PC-9 (cell line): Measurements from ENCODE around the gene SNAPC1. TPM values are rescaled to one million over a fixed set of nuclear protein-coding genes. Genes with fewer than 3 reads are reported as not detected.

Source experiments
- BruUV-seq: library from RNA; stranded (reverse); fragments of 400-500 nt; replicated peaks from 2 replicates; lab custom pipeline; 2021; lab: Mats Ljungman, UMichigan
- CTCF ChIA-PET: fragments of 300-600 bp; sonication (Branson Sonifier 250); formaldehyde crosslinking; loops from one replicate; lab custom pipeline; 2022; ENCODE audit warnings: antibody characterized with exemption; lab: Charles Lee
- POLR2A ChIA-PET: fragments of 300-600 bp; sonication (Branson Sonifier 250); formaldehyde crosslinking; loops from one replicate; lab custom pipeline; 2022; ENCODE audit warnings: antibody characterized with exemption; ENCODE audit not compliant: unreplicated experiment; lab: Charles Lee
- DNase-seq, 2 experiments: peaks; one replicate each; pipeline versions ENCODE4 v3.0.0 to v3.0.0-alpha.2; 2015 to 2022; ENCODE audit warnings: mixed read lengths in 1 of 2
- H2AFZ ChIP-seq: fragments of 200-600 bp; sonication (generic); 2 replicates; pipeline ENCODE4 v1.8.1; 2017; ENCODE audit warnings: antibody characterized with exemption
- H3F3A ChIP-seq: fragments of 200-600 bp; sonication (generic); 2 replicates; pipeline ENCODE4 v1.8.1; 2017; ENCODE audit warnings: antibody characterized with exemption, mild to moderate bottlenecking, low read depth; ENCODE audit not compliant: insufficient read depth
- H3K27ac ChIP-seq: fragments of 200-600 bp; sonication (generic); 2 replicates; pipeline ENCODE4 v1.6.1; 2016; ENCODE audit warnings: mixed run types
- H3K27me3 ChIP-seq: fragments of 200-600 bp; sonication (generic); 2 replicates; pipeline ENCODE4 v1.6.1; 2016; ENCODE audit warnings: low read depth, mixed run types; ENCODE audit not compliant: insufficient read depth
- H3K36me3 ChIP-seq: fragments of 200-600 bp; sonication (generic); 2 replicates; pipeline ENCODE4 v1.6.1; 2016; ENCODE audit warnings: low read depth, mixed run types
- H3K4me1 ChIP-seq: fragments of 200-600 bp; sonication (generic); replicated peaks from 2 replicates; pipeline ENCODE4 v1.6.1; 2016; ENCODE audit warnings: mixed run types; ENCODE audit not compliant: insufficient read depth
- H3K4me2 ChIP-seq: fragments of 200-600 bp; sonication (generic); 2 replicates; pipeline ENCODE4 v1.6.1; 2017; ENCODE audit warnings: mixed run types
- H3K4me3 ChIP-seq: fragments of 200-600 bp; sonication (generic); 2 replicates; pipeline ENCODE4 v1.6.1; 2016; ENCODE audit warnings: mixed run types
- H3K79me2 ChIP-seq: fragments of 200-600 bp; sonication (generic); 2 replicates; pipeline ENCODE4 v1.6.1; 2017; ENCODE audit warnings: low read depth, mixed run types
- H3K9me2 ChIP-seq: fragments of 200-600 bp; sonication (generic); 2 replicates; pipeline ENCODE4 v1.8.1; 2017; ENCODE audit warnings: mild to moderate bottlenecking; ENCODE audit not compliant: insufficient read depth
- H3K9me3 ChIP-seq: fragments of 200-600 bp; sonication (generic); 2 replicates; pipeline ENCODE4 v1.8.1; 2016; ENCODE audit warnings: low read depth; ENCODE audit not compliant: insufficient read depth
- H4K20me1 ChIP-seq: fragments of 200-600 bp; sonication (generic); 2 replicates; pipeline ENCODE4 v1.8.1; 2017; ENCODE audit not compliant: insufficient read depth
- EZH2 ChIP-seq: fragments of 200-600 bp; sonication (generic); IDR thresholded peaks from 2 replicates; pipeline ENCODE4 v1.8.0; 2017; ENCODE audit warnings: antibody characterized with exemption, low read depth
- intact Hi-C: fragments of 100-400 bp; cut with micrococcal nuclease; formaldehyde crosslinking; loops from one replicate; pipeline ENCODE4 v1.10.0; 2022; ENCODE audit not compliant: unreplicated experiment
- total RNA-seq: library from RNA; stranded (reverse); gene quantifications from 2 replicates; pipeline ENCODE4 v1.2.3, GENCODE V29; 2021
- TF ChIP-seq, protein P1 (sequence below): fragments of 200-600 bp; sonication (generic); conservative IDR thresholded peaks from 2 replicates; pipeline ENCODE4 v1.6.1; 2017; ENCODE audit warnings: mixed run types, antibody characterized with exemption, mild to moderate bottlenecking, moderate library complexity

Gene SNAPC1
- total RNA-seq, 1 experiment from 2014 or later: 18.0 TPM

DNA sequence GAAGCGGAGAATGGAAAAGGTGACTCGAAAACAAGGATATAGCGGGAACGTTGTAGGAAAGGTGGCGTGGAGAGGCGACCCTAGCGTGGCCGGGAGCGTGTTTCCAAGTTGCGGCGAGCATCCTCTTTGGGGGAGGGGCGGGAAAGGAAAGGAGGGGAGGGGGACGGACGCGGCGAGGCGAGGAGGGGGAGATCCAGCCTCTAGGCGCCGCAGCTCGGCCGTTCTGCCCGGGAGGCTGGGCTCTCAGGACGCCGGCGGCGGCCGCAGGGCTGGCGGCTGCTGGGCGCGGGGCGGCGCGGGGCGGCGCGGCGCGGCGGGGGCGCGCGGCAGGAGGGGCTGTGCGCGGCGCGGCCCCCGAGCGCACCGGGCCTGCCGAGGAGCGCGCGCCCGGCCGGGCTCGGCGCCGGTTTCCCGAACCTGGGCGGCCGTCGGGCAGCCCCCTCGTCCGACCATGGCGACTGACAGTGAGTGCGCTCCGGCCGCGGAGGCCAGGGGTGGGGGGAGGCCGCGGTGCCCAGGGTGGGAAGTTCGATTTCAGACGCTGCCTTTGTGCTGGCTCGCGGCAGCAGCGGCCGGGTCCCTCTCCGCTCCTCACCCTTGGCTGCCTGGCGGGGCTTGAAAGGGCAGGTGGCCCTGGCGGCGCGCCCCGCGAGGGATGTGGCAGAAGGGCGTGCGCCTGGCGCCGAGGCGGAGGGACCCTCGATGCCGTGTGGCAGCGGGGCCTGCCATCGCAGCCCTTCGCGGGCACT lies 50.3 kb downstream of the SNAPC1 start, which contains the start of gene SYT16:
TSS of gene SYT16 (plus strand) at position 357 of the 749 bp plus-strand sequence.
- no peak within 1 kb of the TSS for H3K4me3 ChIP-seq
- intact Hi-C loops: no loop called here
- H3K36me3 ChIP-seq: no peaks in the 10 kb centered on the region
- DNase-seq: no peak
- no peaks in the 10 kb centered on the region for H3K4me1 ChIP-seq
- H3K9me2 ChIP-seq: no peaks in the 10 kb centered on the region
- no peaks in the 10 kb centered on the region for H3K79me2 ChIP-seq
- TF ChIP-seq EZH2: no peak
- TF ChIP-seq, protein P1, sequence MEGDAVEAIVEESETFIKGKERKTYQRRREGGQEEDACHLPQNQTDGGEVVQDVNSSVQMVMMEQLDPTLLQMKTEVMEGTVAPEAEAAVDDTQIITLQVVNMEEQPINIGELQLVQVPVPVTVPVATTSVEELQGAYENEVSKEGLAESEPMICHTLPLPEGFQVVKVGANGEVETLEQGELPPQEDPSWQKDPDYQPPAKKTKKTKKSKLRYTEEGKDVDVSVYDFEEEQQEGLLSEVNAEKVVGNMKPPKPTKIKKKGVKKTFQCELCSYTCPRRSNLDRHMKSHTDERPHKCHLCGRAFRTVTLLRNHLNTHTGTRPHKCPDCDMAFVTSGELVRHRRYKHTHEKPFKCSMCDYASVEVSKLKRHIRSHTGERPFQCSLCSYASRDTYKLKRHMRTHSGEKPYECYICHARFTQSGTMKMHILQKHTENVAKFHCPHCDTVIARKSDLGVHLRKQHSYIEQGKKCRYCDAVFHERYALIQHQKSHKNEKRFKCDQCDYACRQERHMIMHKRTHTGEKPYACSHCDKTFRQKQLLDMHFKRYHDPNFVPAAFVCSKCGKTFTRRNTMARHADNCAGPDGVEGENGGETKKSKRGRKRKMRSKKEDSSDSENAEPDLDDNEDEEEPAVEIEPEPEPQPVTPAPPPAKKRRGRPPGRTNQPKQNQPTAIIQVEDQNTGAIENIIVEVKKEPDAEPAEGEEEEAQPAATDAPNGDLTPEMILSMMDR: no peak
- H3K9me3 ChIP-seq: no peaks in the 10 kb centered on the region
- H3F3A ChIP-seq: no peaks in the 10 kb centered on the region
- no peak within 1 kb of the TSS for H3K27ac ChIP-seq
- BruUV-seq: no TSS peak
- no peak within 1 kb of the TSS for H2AFZ ChIP-seq
- ChIA-PET CTCF (no interaction called here), POLR2A (no interaction called here)
- H3K27me3 ChIP-seq: no peaks in the 10 kb centered on the region
- no peak within 1 kb of the TSS for H3K4me2 ChIP-seq
- H4K20me1 ChIP-seq: no peaks in the 10 kb centered on the region

- H4K20me1 ChIP-seq: no peaks in the 10 kb centered on the region
- H3K9me2 ChIP-seq: no peaks in the 10 kb centered on the region
- ChIA-PET CTCF (no interaction called here), POLR2A (interaction anchor here (0.6 kb wide), 1 partner anchor 16 kb away, joined by 26 read pairs; no protein-coding TSS in a partner anchor)
- no peaks in the 10 kb centered on the region for H3F3A ChIP-seq
- TF ChIP-seq EZH2: no peak
- TF ChIP-seq, protein P1: no peak
- no peak overlapping the region for H2AFZ ChIP-seq
- no peaks in the 10 kb centered on the region for H3K79me2 ChIP-seq
- no peak for DNase-seq
- no peaks in the 10 kb centered on the region for H3K4me1 ChIP-seq
- no peaks in the 10 kb centered on the region for H3K9me3 ChIP-seq
- no TSS peak for BruUV-seq
- no peak overlapping the region for H3K4me3 ChIP-seq
- H3K27ac ChIP-seq: no peak overlapping the region
- intact Hi-C loops: no loop called here
- no peaks in the 10 kb centered on the region for H3K27me3 ChIP-seq
- H3K36me3 ChIP-seq: no peaks in the 10 kb centered on the region
- no peak overlapping the region for H3K4me2 ChIP-seq
Measured at GRCh38 chr14:61813096-61813606, 50.9 kb downstream of the SNAPC1 start.

- no peak for DNase-seq
- Histone ChIP-seq H3K4me2 (no peak overlapping the region), H2AFZ (no peak overlapping the region), H3K27me3 (no peaks in the 10 kb centered on the region), H3F3A (no peaks in the 10 kb centered on the region), H3K4me1 (no peaks in the 10 kb centered on the region), H3K4me3 (no peak overlapping the region), H3K79me2 (no peaks in the 10 kb centered on the region), H3K36me3 (no peaks in the 10 kb centered on the region), H3K27ac (no peak overlapping the region), H3K9me2 (no peaks in the 10 kb centered on the region), H3K9me3 (no peaks in the 10 kb centered on the region), H4K20me1 (no peaks in the 10 kb centered on the region)
- TF ChIP-seq, protein P1: no peak
- TF ChIP-seq EZH2: no peak
- BruUV-seq: no TSS peak
- ChIA-PET CTCF (no interaction called here), POLR2A (no interaction called here)
- intact Hi-C loops: no loop called here
Measured at GRCh38 chr14:61822458-61822857, 60.2 kb downstream of the SNAPC1 start.
